Measurements from ENCODE around the gene MS4A14. TPM values are rescaled to one million over a fixed set of nuclear protein-coding genes. Genes with fewer than 3 reads are reported as not detected.

The MS4A14 gene
- total RNA-seq, 1 experiment from 2014 or later: not detected

- Histone ChIP-seq H3K4me3 (ENCODE audit: low read depth, low read length, poor library complexity, severe bottlenecking) (no peak overlapping the region), H3K4me1 (ENCODE audit: insufficient read depth, low read length, poor library complexity, severe bottlenecking) (no peaks in the 10 kb centered on the region), H3K27me3 (replicated peaks; ENCODE audit: insufficient read depth, low read depth, low read length, poor library complexity) (no peaks in the 10 kb centered on the region), H3K27ac (ENCODE audit: low read depth, low read length, poor library complexity, severe bottlenecking) (no peak overlapping the region), H3K36me3 (ENCODE audit: insufficient read depth, low read length, poor library complexity, severe bottlenecking) (no peaks in the 10 kb centered on the region), H3K9me3 (ENCODE audit: low read depth, low read length, poor library complexity, severe bottlenecking) (no peaks in the 10 kb centered on the region)
- ChIA-PET CTCF (no interaction called here), POLR2A (ENCODE audit: low non-redundant PET) (no interaction called here)
- TF ChIP-seq EZH2 (IDR thresholded peaks at IDR 0.05; ENCODE audit: borderline replicate concordance, low read depth, low read length, poor library complexity, severe bottlenecking) (no peak), CTCF (conservative IDR thresholded peaks at IDR 0.05; ENCODE audit: low read depth, low read length) (no peak)
- intact Hi-C loops (cut with micrococcal nuclease; ENCODE audit: unreplicated experiment): no loop called here
- BruUV-seq (replicated peaks): no TSS peak
- DNase-seq (ENCODE audit: low spot score): no peak
Measured at GRCh38 chr11:60422609-60423008, 26.4 kb downstream of the MS4A14 start.

DNA sequence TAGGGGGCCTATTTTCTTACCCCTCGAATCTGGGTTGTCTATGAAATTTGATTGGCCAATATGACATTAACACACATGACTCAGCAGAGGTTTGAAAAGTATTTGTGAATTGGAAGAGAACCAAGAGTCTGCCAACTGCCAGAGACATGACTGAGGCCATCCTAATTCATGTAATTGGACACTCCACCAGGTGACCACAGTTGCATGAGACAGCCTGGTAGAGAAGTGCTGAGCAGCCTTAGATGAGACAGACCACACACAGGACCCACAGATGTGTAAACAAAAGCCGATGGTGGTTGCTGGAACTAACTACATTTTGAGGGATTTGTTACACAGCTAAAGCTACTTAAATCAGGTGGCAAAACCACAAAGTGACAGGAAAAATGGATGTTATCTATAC lies 32.3 kb downstream of the MS4A14 start:
- no TSS peak for BruUV-seq (replicated peaks)
- Histone ChIP-seq H3K4me1 (ENCODE audit: insufficient read depth, low read length, poor library complexity, severe bottlenecking) (no peaks in the 10 kb centered on the region), H3K36me3 (ENCODE audit: insufficient read depth, low read length, poor library complexity, severe bottlenecking) (no peaks in the 10 kb centered on the region), H3K9me3 (ENCODE audit: low read depth, low read length, poor library complexity, severe bottlenecking) (no peaks in the 10 kb centered on the region), H3K27ac (ENCODE audit: low read depth, low read length, poor library complexity, severe bottlenecking) (no peak overlapping the region), H3K4me3 (ENCODE audit: low read depth, low read length, poor library complexity, severe bottlenecking) (no peak overlapping the region), H3K27me3 (replicated peaks; ENCODE audit: insufficient read depth, low read depth, low read length, poor library complexity) (peaks cover 13% of the 10 kb centered on the region)
- intact Hi-C loops (cut with micrococcal nuclease; ENCODE audit: unreplicated experiment): no loop called here
- ChIA-PET CTCF (no interaction called here), POLR2A (ENCODE audit: low non-redundant PET) (no interaction called here)
- TF ChIP-seq CTCF (conservative IDR thresholded peaks at IDR 0.05; ENCODE audit: low read depth, low read length) (no peak), EZH2 (IDR thresholded peaks at IDR 0.05; ENCODE audit: borderline replicate concordance, low read depth, low read length, poor library complexity, severe bottlenecking) (no peak)
- DNase-seq (ENCODE audit: low spot score): peak; percentile 5

- H3K36me3 ChIP-seq (ENCODE audit: insufficient read depth, low read length, poor library complexity, severe bottlenecking): no peaks in the 10 kb centered on the region
- TF ChIP-seq EZH2 (IDR thresholded peaks at IDR 0.05; ENCODE audit: borderline replicate concordance, low read depth, low read length, poor library complexity, severe bottlenecking) (no peak), CTCF (conservative IDR thresholded peaks at IDR 0.05; ENCODE audit: low read depth, low read length) (no peak)
- intact Hi-C loops (cut with micrococcal nuclease; ENCODE audit: unreplicated experiment): no loop called here
- H3K9me3 ChIP-seq (ENCODE audit: low read depth, low read length, poor library complexity, severe bottlenecking): no peaks in the 10 kb centered on the region
- no peak within 1 kb of the TSS for H3K27ac ChIP-seq (ENCODE audit: low read depth, low read length, poor library complexity, severe bottlenecking)
- peaks cover 16% of the 10 kb centered on the region for H3K27me3 ChIP-seq (replicated peaks; ENCODE audit: insufficient read depth, low read depth, low read length, poor library complexity)
- POLR2A ChIA-PET (ENCODE audit: low non-redundant PET): no interaction called here
- CTCF ChIA-PET: no interaction called here
- H3K4me1 ChIP-seq (ENCODE audit: insufficient read depth, low read length, poor library complexity, severe bottlenecking): no peaks in the 10 kb centered on the region
- H3K4me3 ChIP-seq (ENCODE audit: low read depth, low read length, poor library complexity, severe bottlenecking): no peak within 1 kb of the TSS
- no peak for DNase-seq (ENCODE audit: low spot score)
- BruUV-seq (replicated peaks): no TSS peak
Measured at GRCh38 chr11:60429272-60429671, 33.0 kb downstream of the MS4A14 start, which contains the start of gene MS4A5. TSS of gene MS4A5 (plus strand) at chr11:60429572. CDS start at chr11:60429675, 103 bp downstream.
